ENCODE data around the gene NAAA.

GRCh38 chr4:75968084-75968483, 27.3 kb upstream of the NAAA start:
- TF ChIP-seq POLR2A (IDR thresholded peaks at IDR 0.05) (no peak), CTCF (IDR thresholded peaks at IDR 0.05) (no peak)

Measured in lower leg skin (tissue), 3 donors.